Transverse colon (tissue), 4 donors: Measurements from ENCODE around the gene ZNF783. TPM values are rescaled to one million over a fixed set of nuclear protein-coding genes. Genes with fewer than 3 reads are reported as not detected.

ENCODE experiments used
- DNase-seq: peaks from one replicate; pipeline ENCODE4 v3.0.0-alpha.2; 2019
- H3K27ac ChIP-seq, 4 donors: fragments of 200-600 bp; sonication (generic); 2 replicates each; pipeline ENCODE4 v1.5.1; 2016 to 2018; ENCODE audit warnings: inconsistent platforms in 4 of 4
- H3K27me3 ChIP-seq: fragments of 200-600 bp; sonication (generic); 2 replicates; pipeline ENCODE4 v1.5.1; 2017; ENCODE audit warnings: inconsistent platforms
- H3K36me3 ChIP-seq, 4 donors: fragments of 200-600 bp; sonication (generic); 2 replicates each; pipeline ENCODE4 v1.5.1; 2017 to 2019; ENCODE audit warnings: inconsistent platforms in 4 of 4
- H3K4me1 ChIP-seq, 4 donors: fragments of 200-600 bp; sonication (generic); 2 replicates each; pipeline ENCODE4 v1.5.1; 2017 to 2020; ENCODE audit warnings: inconsistent platforms in 4 of 4
- H3K4me3 ChIP-seq, 4 donors: fragments of 200-600 bp; sonication (generic); 1 replicate in 1 of 4; 2 replicates in 3 of 4; pipeline versions ENCODE4 v1.5.1 to v1.6.1; 2017 to 2019; ENCODE audit warnings: inconsistent platforms in 4 of 4
- H3K9me3 ChIP-seq, 2 donors: fragments of 200-600 bp; sonication (generic); 2 replicates each; pipeline ENCODE4 v1.5.1; 2017 to 2019; ENCODE audit warnings: inconsistent platforms in 2 of 2
- EP300 ChIP-seq: sonication (generic); formaldehyde crosslinking; IDR thresholded peaks from one replicate; pipeline ENCODE4 v1.6.1; 2017; ENCODE audit warnings: antibody characterized with exemption, low read depth
- POLR2A ChIP-seq: fragments of 450-650 bp; IDR thresholded peaks from one replicate; pipeline ENCODE4 v1.6.1; 2016; ENCODE audit warnings: antibody characterized with exemption, mild to moderate bottlenecking, moderate library complexity
- POLR2AphosphoS5 ChIP-seq, 3 donors: sonication (generic); formaldehyde crosslinking; IDR thresholded peaks; one replicate each; pipeline ENCODE4 v1.6.1; 2016; ENCODE audit warnings: antibody characterized with exemption in 3 of 3
- WGBS, 2 donors: methylation state at CpG; one replicate each; pipeline ENCODE4 v1.1.5; 2018; ENCODE audit warnings: low coverage in 1 of 2; 5-methylcytosine and 5-hydroxymethylcytosine counted together
- in situ Hi-C, 4 donors: fragments of 200-750 bp; cut with MboI; loops; one replicate each; pipeline versions ENCODE4 v1.15.0 to v1.15.1; 2017; ENCODE audit warnings: low sequenced_read_pairs in 3 of 4, low pct_ligation_motif_present in 1 of 4, low pct_unique_long_range_greater_than_20kb in 1 of 4
- intact Hi-C: fragments of 100-400 bp; cut with DNase I; formaldehyde crosslinking; loops from one replicate; pipeline ENCODE4 v1.15.1; 2023; ENCODE audit warnings: low total_unique reads
- total RNA-seq, 4 donors: library from RNA; depleted of rRNA; stranded (reverse); fragments of >200 nt; gene quantifications; one replicate each; pipeline ENCODE4 v1.1.0, GENCODE V29; 2016
- TF ChIP-seq, protein P1 (sequence below), 5 experiments: fragments of 200-600 bp in 3 of 5; fragments of 450-650 bp in 2 of 5; sonication (generic) in 3 of 5; IDR thresholded peaks; 1 replicate in 2 of 5; 2 replicates in 3 of 5; pipeline ENCODE4 v1.5.1; 2016 to 2017; ENCODE audit warnings: antibody characterized with exemption in 5 of 5, inconsistent platforms in 3 of 5, mild to moderate bottlenecking in 2 of 5, moderate library complexity in 1 of 5

The ZNF783 gene
- total RNA-seq, 4 donors from 2014 or later: 9.0 to 28.7 (median 17.9) TPM

GRCh38 chr7:149310990-149311573 lies 49.1 kb downstream of the ZNF783 start:
- 74 to 75% methylated on average over 4 of the region's 4 CpGs for WGBS, 2 donors
- H3K4me1 ChIP-seq: no peaks in the 10 kb centered on the region
- H3K27ac ChIP-seq: no peak overlapping the region
- H3K9me3 ChIP-seq: no peaks in the 10 kb centered on the region
- TF ChIP-seq EP300 (no peak), POLR2A (no peak), POLR2AphosphoS5 (IDR thresholded peaks at IDR 0.05) (no peak)
- TF ChIP-seq, protein P1, sequence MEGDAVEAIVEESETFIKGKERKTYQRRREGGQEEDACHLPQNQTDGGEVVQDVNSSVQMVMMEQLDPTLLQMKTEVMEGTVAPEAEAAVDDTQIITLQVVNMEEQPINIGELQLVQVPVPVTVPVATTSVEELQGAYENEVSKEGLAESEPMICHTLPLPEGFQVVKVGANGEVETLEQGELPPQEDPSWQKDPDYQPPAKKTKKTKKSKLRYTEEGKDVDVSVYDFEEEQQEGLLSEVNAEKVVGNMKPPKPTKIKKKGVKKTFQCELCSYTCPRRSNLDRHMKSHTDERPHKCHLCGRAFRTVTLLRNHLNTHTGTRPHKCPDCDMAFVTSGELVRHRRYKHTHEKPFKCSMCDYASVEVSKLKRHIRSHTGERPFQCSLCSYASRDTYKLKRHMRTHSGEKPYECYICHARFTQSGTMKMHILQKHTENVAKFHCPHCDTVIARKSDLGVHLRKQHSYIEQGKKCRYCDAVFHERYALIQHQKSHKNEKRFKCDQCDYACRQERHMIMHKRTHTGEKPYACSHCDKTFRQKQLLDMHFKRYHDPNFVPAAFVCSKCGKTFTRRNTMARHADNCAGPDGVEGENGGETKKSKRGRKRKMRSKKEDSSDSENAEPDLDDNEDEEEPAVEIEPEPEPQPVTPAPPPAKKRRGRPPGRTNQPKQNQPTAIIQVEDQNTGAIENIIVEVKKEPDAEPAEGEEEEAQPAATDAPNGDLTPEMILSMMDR (IDR thresholded peaks at IDR 0.05): no peak
- H3K27me3 ChIP-seq: no peaks in the 10 kb centered on the region
- in situ Hi-C loops: loop anchor here in 1 of 4 donors (25.0 kb wide), 1 partner anchor 201 kb away; no protein-coding TSS in a partner anchor
- no peak overlapping the region for H3K4me3 ChIP-seq
- intact Hi-C loops: no loop called here
- no peaks in the 10 kb centered on the region for H3K36me3 ChIP-seq
- no peak for DNase-seq

- no peak for DNase-seq
- no peak overlapping the region for H3K4me3 ChIP-seq
- H3K9me3 ChIP-seq: no peaks in the 10 kb centered on the region
- H3K36me3 ChIP-seq: no peaks in the 10 kb centered on the region
- in situ Hi-C loops: loop anchor here in 1 of 4 donors (25.0 kb wide), 1 partner anchor 198 kb away; no protein-coding TSS in a partner anchor
- H3K4me1 ChIP-seq: no peaks in the 10 kb centered on the region
- no peak for TF ChIP-seq POLR2A
- TF ChIP-seq, protein P1 (IDR thresholded peaks at IDR 0.05): no peak
- no peaks in the 10 kb centered on the region for H3K27me3 ChIP-seq
- 79 to 88% methylated on average over 2 of the region's 2 CpGs for WGBS, 2 donors
- no peak overlapping the region for H3K27ac ChIP-seq
- intact Hi-C loops: no loop called here
These were observed 52.0 kb downstream of the ZNF783 start for GRCh38 chr7:149313981-149314380.

GRCh38 chr7:149316606-149317005 lies 54.6 kb downstream of the ZNF783 start:
- no peak for DNase-seq
- Histone ChIP-seq H3K9me3 (no peaks in the 10 kb centered on the region), H3K27me3 (no peaks in the 10 kb centered on the region), H3K36me3 (no peaks in the 10 kb centered on the region), H3K4me1 (no peaks in the 10 kb centered on the region), H3K4me3 (no peak overlapping the region), H3K27ac (no peak overlapping the region)
- TF ChIP-seq EP300 (no peak), POLR2A (no peak), POLR2AphosphoS5 (IDR thresholded peaks at IDR 0.05) (no peak)
- in situ Hi-C loops (loop anchor here in 1 of 4 donors (25.0 kb wide), 1 partner anchor 196 kb away; no protein-coding TSS in a partner anchor), intact Hi-C loops (no loop called here)

DNA sequence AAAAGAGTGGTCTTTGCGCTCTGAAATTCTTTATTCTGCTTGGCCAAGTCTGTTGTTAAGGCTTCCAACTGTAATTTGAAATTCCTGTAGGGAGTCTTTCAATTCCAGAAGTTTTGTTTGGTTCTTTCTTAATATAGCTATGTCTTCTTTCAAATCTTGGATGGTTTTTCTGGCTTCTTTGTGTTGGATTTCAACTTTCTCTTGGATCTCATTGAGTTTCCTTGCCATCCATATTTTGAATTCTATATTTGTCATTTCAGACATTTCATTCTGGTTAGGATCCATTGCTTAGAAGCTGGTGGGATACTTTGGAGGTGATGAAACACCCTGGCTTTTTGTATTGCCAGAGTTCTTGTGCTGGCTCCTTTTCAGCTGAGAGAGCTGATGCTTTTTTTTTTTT lies 55.5 kb downstream of the ZNF783 start:
- WGBS, 2 donors: 90% methylated on average over 1 of the region's 1 CpG
- in situ Hi-C loops: loop anchor here in 1 of 4 donors (25.0 kb wide), 1 partner anchor 195 kb away; no protein-coding TSS in a partner anchor
- H3K9me3 ChIP-seq: no peaks in the 10 kb centered on the region
- TF ChIP-seq EP300 (no peak), POLR2A (no peak), POLR2AphosphoS5 (IDR thresholded peaks at IDR 0.05) (no peak)
- TF ChIP-seq, protein P1 (IDR thresholded peaks at IDR 0.05): no peak
- intact Hi-C loops: no loop called here
- H3K27ac ChIP-seq: no peak overlapping the region
- no peak for DNase-seq
- H3K4me1 ChIP-seq: no peaks in the 10 kb centered on the region
- H3K27me3 ChIP-seq: no peaks in the 10 kb centered on the region
- no peak overlapping the region for H3K4me3 ChIP-seq
- no peaks in the 10 kb centered on the region for H3K36me3 ChIP-seq
